OCI-LY7 (cell line): ENCODE results near the gene MYT1. TPM values are rescaled to one million over a fixed set of nuclear protein-coding genes. Genes with fewer than 3 reads are reported as not detected.

ENCODE experiments used
- BruUV-seq: library from RNA; stranded (reverse); fragments of 400-500 nt; replicated peaks from 2 replicates; lab custom pipeline; 2021; lab: Mats Ljungman, UMichigan
- CTCF ChIA-PET: fragments of 300-600 bp; sonication (Branson Sonifier 250); formaldehyde crosslinking; loops from one replicate; lab custom pipeline; 2022; ENCODE audit warnings: antibody characterized with exemption; ENCODE audit not compliant: unreplicated experiment; lab: Charles Lee
- POLR2A ChIA-PET: fragments of 300-600 bp; sonication (Branson Sonifier 250); formaldehyde crosslinking; loops from one replicate; lab custom pipeline; 2022; ENCODE audit warnings: antibody characterized with exemption; lab: Charles Lee
- DNase-seq: peaks from one replicate; pipeline ENCODE4 v3.0.0-alpha.2; 2015; ENCODE audit warnings: low spot score
- H2AFZ ChIP-seq: fragments of 200-600 bp; sonication (generic), shearing (Covaris generic); 2 replicates; pipeline ENCODE4 v1.6.1; 2014; ENCODE audit warnings: mild to moderate bottlenecking, antibody characterized with exemption, low read length, moderate library complexity
- H3K27ac ChIP-seq: fragments of 200-600 bp; sonication (generic); 2 replicates; pipeline ENCODE4 v1.5.1; 2014; ENCODE audit warnings: mixed run types, low read depth, mild to moderate bottlenecking, moderate library complexity, low read length, inconsistent platforms; ENCODE audit not compliant: poor library complexity, severe bottlenecking
- H3K36me3 ChIP-seq: fragments of 200-600 bp; sonication (generic); 2 replicates; pipeline ENCODE4 v1.6.1; 2014; ENCODE audit warnings: mild to moderate bottlenecking, antibody characterized with exemption, low read length, moderate library complexity, mixed read lengths; ENCODE audit not compliant: insufficient read depth
- H3K4me1 ChIP-seq: fragments of 200-600 bp; sonication (generic); 2 replicates; pipeline ENCODE4 v1.5.1; 2014; ENCODE audit warnings: mild to moderate bottlenecking, low read length; ENCODE audit not compliant: insufficient read depth, poor library complexity, severe bottlenecking
- H3K4me2 ChIP-seq: fragments of 200-600 bp; sonication (generic); 2 replicates; pipeline ENCODE4 v1.6.1; 2014; ENCODE audit warnings: mild to moderate bottlenecking, low read length
- H3K4me3 ChIP-seq: fragments of 200-600 bp; sonication (generic); 2 replicates; pipeline ENCODE4 v1.5.1; 2014; ENCODE audit warnings: mild to moderate bottlenecking, low read depth, low read length; ENCODE audit not compliant: poor library complexity, severe bottlenecking
- H3K79me2 ChIP-seq: fragments of 200-600 bp; sonication (generic); 2 replicates; pipeline ENCODE4 v1.6.1; 2016; ENCODE audit warnings: low read depth, mild to moderate bottlenecking, low read length, moderate library complexity, mixed read lengths; ENCODE audit not compliant: insufficient read depth
- H3K9me2 ChIP-seq: fragments of 200-600 bp; sonication (generic); 2 replicates; pipeline ENCODE4 v1.6.1; 2016; ENCODE audit warnings: mild to moderate bottlenecking, low read length, mixed read lengths; ENCODE audit not compliant: insufficient read depth
- H3K9me3 ChIP-seq: fragments of 200-600 bp; sonication (generic); 2 replicates; pipeline ENCODE4 v1.6.1; 2014; ENCODE audit warnings: mild to moderate bottlenecking, mixed run types, low read length, mixed read lengths
- H4K20me1 ChIP-seq: fragments of 200-600 bp; sonication (generic); 2 replicates; pipeline ENCODE4 v1.6.1; 2014; ENCODE audit warnings: mild to moderate bottlenecking, antibody characterized with exemption, low read length, moderate library complexity, mixed read lengths; ENCODE audit not compliant: insufficient read depth
- CTCF ChIP-seq: fragments of 200-600 bp; sonication (generic); conservative IDR thresholded peaks from 2 replicates; pipeline ENCODE4 v1.5.1; 2014; ENCODE audit warnings: mild to moderate bottlenecking, antibody characterized with exemption, low read length, moderate library complexity, mixed read lengths
- EZH2phosphoT487 ChIP-seq: fragments of 200-600 bp; sonication (generic); IDR thresholded peaks from 2 replicates; pipeline ENCODE4 v1.6.1; 2018; ENCODE audit warnings: low read depth, borderline replicate concordance, mild to moderate bottlenecking, mixed run types, antibody characterized with exemption, low read length, moderate library complexity, mixed read lengths
- intact Hi-C: fragments of 100-400 bp; cut with micrococcal nuclease; formaldehyde crosslinking; loops from one replicate; pipeline ENCODE4 v1.10.0; 2022; ENCODE audit not compliant: unreplicated experiment
- total RNA-seq, 2 experiments: library from RNA; depleted of rRNA in 1 of 2; stranded (reverse); fragments of >200 nt in 1 of 2; shearing (Covaris generic) in 1 of 2; gene quantifications; 2 replicates each; pipeline ENCODE4 v1.2.3, GENCODE V29; 2014 to 2022

MYT1 gene
- total RNA-seq, 2 experiments from 2014 or later = 0.32 to 0.95 TPM

- no peak overlapping the region for H3K4me3 ChIP-seq
- BruUV-seq = no TSS peak
- no peak for TF ChIP-seq CTCF
- no peak for TF ChIP-seq EZH2phosphoT487
- peaks cover 23% of the 10 kb centered on the region; the same call in 1 of the 2 replicates for H3K9me3 ChIP-seq
- no peaks in the 10 kb centered on the region for H4K20me1 ChIP-seq
- no peak overlapping the region for H2AFZ ChIP-seq
- ChIA-PET POLR2A (interaction anchor here (0.5 kb wide), 1 partner anchor 115 kb away, joined by 3 read pairs; no protein-coding TSS in a partner anchor), CTCF (no interaction called here)
- no peak overlapping the region for H3K27ac ChIP-seq
- DNase-seq = no peak
- H3K4me1 ChIP-seq = no peaks in the 10 kb centered on the region
- H3K36me3 ChIP-seq = no peaks in the 10 kb centered on the region
- intact Hi-C loops = no loop called here
- H3K4me2 ChIP-seq = no peak overlapping the region
- no peaks in the 10 kb centered on the region for H3K79me2 ChIP-seq
- no peaks in the 10 kb centered on the region for H3K9me2 ChIP-seq
Observed at GRCh38 chr20:64146301-64146935, 17.8 kb upstream of the MYT1 start.

- H2AFZ ChIP-seq = no peak overlapping the region
- TF ChIP-seq CTCF = no peak
- peaks cover 23% of the 10 kb centered on the region; the same call in 1 of the 2 replicates for H3K9me3 ChIP-seq
- no peak overlapping the region for H3K4me3 ChIP-seq
- POLR2A ChIA-PET = interaction anchor here (0.5 kb wide), 1 partner anchor 114 kb away, joined by 3 read pairs; no protein-coding TSS in a partner anchor
- no peak for DNase-seq
- H3K27ac ChIP-seq = no peak overlapping the region
- H4K20me1 ChIP-seq = no peaks in the 10 kb centered on the region
- intact Hi-C loops = no loop called here
- CTCF ChIA-PET = no interaction called here
- BruUV-seq = no TSS peak
- no peaks in the 10 kb centered on the region for H3K36me3 ChIP-seq
- H3K4me2 ChIP-seq = no peak overlapping the region
- H3K79me2 ChIP-seq = no peaks in the 10 kb centered on the region
- H3K9me2 ChIP-seq = no peaks in the 10 kb centered on the region
- no peaks in the 10 kb centered on the region for H3K4me1 ChIP-seq
Observed at GRCh38 chr20:64146936-64147477, 17.2 kb upstream of the MYT1 start.

GRCh38 chr20:64148581-64148980 is 15.7 kb upstream of the MYT1 start:
- no peak overlapping the region for H3K4me3 ChIP-seq
- no peaks in the 10 kb centered on the region for H3K9me2 ChIP-seq
- CTCF ChIA-PET = no interaction called here
- no peaks in the 10 kb centered on the region for H3K4me1 ChIP-seq
- H3K27ac ChIP-seq = no peak overlapping the region
- POLR2A ChIA-PET = no interaction called here
- no peak for DNase-seq
- no peak overlapping the region for H3K4me2 ChIP-seq
- no peak for TF ChIP-seq CTCF
- TF ChIP-seq EZH2phosphoT487 = no peak
- H3K9me3 ChIP-seq = peaks cover 23% of the 10 kb centered on the region; the same call in 1 of the 2 replicates
- intact Hi-C loops = no loop called here
- no peaks in the 10 kb centered on the region for H3K79me2 ChIP-seq
- no TSS peak for BruUV-seq
- H2AFZ ChIP-seq = no peak overlapping the region
- H3K36me3 ChIP-seq = no peaks in the 10 kb centered on the region
- H4K20me1 ChIP-seq = no peaks in the 10 kb centered on the region
